A549 treated with AZD9567 at 1 μM for 4 hours (cell line): Measurements from ENCODE around the gene NTF3. TPM values are rescaled to one million over a fixed set of nuclear protein-coding genes. Genes with fewer than 3 reads are reported as not detected.

Experiments used
- total RNA-seq: library from RNA; stranded (reverse); fragments of 200-300 nt; extraction: Qiagen RNA extraction; gene quantifications from 5 replicates; pipeline ENCODE4 v1.2.3, GENCODE V29; 2022; ENCODE audit not compliant: insufficient read depth

NTF3 gene
- not detected in 5 replicates for total RNA-seq

DNA sequence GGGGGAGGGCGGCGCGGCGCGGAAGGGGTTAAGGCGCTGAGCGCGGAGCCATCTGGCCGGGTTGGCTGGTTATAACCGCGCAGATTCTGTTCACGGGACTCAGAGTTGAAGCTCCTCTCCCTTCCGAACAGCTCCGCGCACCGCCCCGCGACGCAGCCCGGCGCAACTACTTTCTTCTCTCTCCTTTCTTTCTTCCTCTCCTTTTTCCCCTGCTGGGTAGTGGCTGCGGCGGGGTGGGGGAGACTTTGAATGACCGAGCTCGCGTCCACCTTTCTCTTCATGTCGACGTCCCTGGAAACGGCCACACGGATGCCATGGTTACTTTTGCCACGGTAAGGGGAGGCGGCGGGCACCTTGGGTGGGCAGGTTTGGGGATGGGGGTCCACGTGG is at the start of gene NTF3:
Gene NTF3 (plus strand): TSS at position 98 of the 390 bp plus-strand sequence. CDS start 217 bp downstream, at position 315.

